ENCODE data around the gene MAP7D1. TPM values are rescaled to one million over a fixed set of nuclear protein-coding genes. Genes with fewer than 3 reads are reported as not detected.

Gene MAP7D1
- total RNA-seq, 4 donors from 2014 or later, result 74.3 to 187 (median 86.0) TPM

- intact Hi-C loops (cut with DNase I; ENCODE audit: low total_unique reads) (no loop called here), in situ Hi-C loops (cut with MboI; ENCODE audit: low pct_ligation_motif_present in 1 of 4, low pct_unique_long_range_greater_than_20kb in 1 of 4, low sequenced_read_pairs in 3 of 4) (no loop called here)
- 79 to 93% methylated on average over 2 of the region's 2 CpGs for WGBS, 2 donors (ENCODE audit: low coverage in 1 of 2)
- Histone ChIP-seq H3K36me3 (no peaks in the 10 kb centered on the region), H3K4me3 (no peak overlapping the region), H3K27me3 (no peaks in the 10 kb centered on the region), H3K9me3 (no peaks in the 10 kb centered on the region), H3K4me1 (peaks cover 19 to 58% (median 39%) of the 10 kb centered on the region in 4 donors), H3K27ac (peak overlapping the region in 3 of 4 donors; percentile 4 to 50 (median 19))
- TF ChIP-seq POLR2AphosphoS5 (IDR thresholded peaks at IDR 0.05) (no peak), CTCF (IDR thresholded peaks at IDR 0.05) (no peak), POLR2A (IDR thresholded peaks at IDR 0.05) (no peak), EP300 (IDR thresholded peaks at IDR 0.05; ENCODE audit: low read depth) (no peak)
- DNase-seq, result no peak
These were observed 8.4 kb downstream of the MAP7D1 start for GRCh38 chr1:36164361-36164760.

GRCh38 chr1:36165145-36165544, 9.2 kb downstream of the MAP7D1 start:
- in situ Hi-C loops (cut with MboI; ENCODE audit: low pct_ligation_motif_present in 1 of 4, low pct_unique_long_range_greater_than_20kb in 1 of 4, low sequenced_read_pairs in 3 of 4) (no loop called here), intact Hi-C loops (cut with DNase I; ENCODE audit: low total_unique reads) (no loop called here)
- peaks cover 12 to 50% (median 31%) of the 10 kb centered on the region in 4 donors for H3K4me1 ChIP-seq
- H3K27ac ChIP-seq, result peak overlapping the region in 1 of 4 donors; percentile 50
- no peaks in the 10 kb centered on the region for H3K36me3 ChIP-seq
- no peak overlapping the region for H3K4me3 ChIP-seq
- TF ChIP-seq POLR2A (IDR thresholded peaks at IDR 0.05) (no peak), CTCF (IDR thresholded peaks at IDR 0.05) (no peak), POLR2AphosphoS5 (IDR thresholded peaks at IDR 0.05) (no peak), EP300 (IDR thresholded peaks at IDR 0.05; ENCODE audit: low read depth) (no peak)
- H3K9me3 ChIP-seq, result no peaks in the 10 kb centered on the region
- 97% methylated on average over 1 of the region's 1 CpG; no CpG with 5 or more reads in 1 of the 2 donors for WGBS, 2 donors (ENCODE audit: low coverage in 1 of 2)
- no peak for DNase-seq
- no peaks in the 10 kb centered on the region for H3K27me3 ChIP-seq

- Histone ChIP-seq H3K36me3 (peaks cover 0 to 3% (median 0%) of the 10 kb centered on the region in 4 donors), H3K27ac (peak overlapping the region; percentile 28 to 59 (median 44)), H3K9me3 (no peaks in the 10 kb centered on the region), H3K27me3 (no peaks in the 10 kb centered on the region), H3K4me1 (peaks cover 6 to 40% (median 25%) of the 10 kb centered on the region in 4 donors), H3K4me3 (no peak overlapping the region)
- intact Hi-C loops (cut with DNase I; ENCODE audit: low total_unique reads), result no loop called here
- 69% methylated on average over 4 of the region's 4 CpGs; no CpG with 5 or more reads in 1 of the 2 donors for WGBS, 2 donors (ENCODE audit: low coverage in 1 of 2)
- in situ Hi-C loops (cut with MboI; ENCODE audit: low pct_ligation_motif_present in 1 of 4, low pct_unique_long_range_greater_than_20kb in 1 of 4, low sequenced_read_pairs in 3 of 4), result no loop called here
- no peak for DNase-seq
- TF ChIP-seq CTCF (IDR thresholded peaks at IDR 0.05), result no peak
- no peak for TF ChIP-seq POLR2A (IDR thresholded peaks at IDR 0.05)
- TF ChIP-seq EP300 (IDR thresholded peaks at IDR 0.05; ENCODE audit: low read depth), result no peak
- TF ChIP-seq POLR2AphosphoS5 (IDR thresholded peaks at IDR 0.05), result no peak
These were observed 10.2 kb downstream of the MAP7D1 start for GRCh38 chr1:36166136-36166535.

- DNase-seq, result no peak
- peak overlapping the region; percentile 8 to 59 (median 44) for H3K27ac ChIP-seq
- no peaks in the 10 kb centered on the region for H3K27me3 ChIP-seq
- H3K9me3 ChIP-seq, result no peaks in the 10 kb centered on the region
- 63 to 78% methylated on average over 2 to 15 of the region's 15 CpGs for WGBS, 2 donors (ENCODE audit: low coverage in 1 of 2)
- no peak for TF ChIP-seq POLR2A (IDR thresholded peaks at IDR 0.05)
- no peak overlapping the region for H3K4me3 ChIP-seq
- H3K4me1 ChIP-seq, result peaks cover 3 to 31% (median 15%) of the 10 kb centered on the region in 4 donors
- in situ Hi-C loops (cut with MboI; ENCODE audit: low pct_ligation_motif_present in 1 of 4, low pct_unique_long_range_greater_than_20kb in 1 of 4, low sequenced_read_pairs in 3 of 4) (no loop called here), intact Hi-C loops (cut with DNase I; ENCODE audit: low total_unique reads) (no loop called here)
- H3K36me3 ChIP-seq, result peaks cover 0 to 12% (median 2%) of the 10 kb centered on the region in 4 donors
These were observed 11.3 kb downstream of the MAP7D1 start for GRCh38 chr1:36166938-36167905.

All from transverse colon (tissue), 4 donors.